Esophagus squamous epithelium (tissue), 4 donors: Measurements from ENCODE around the gene AHRR.

ENCODE experiments used
- CTCF ChIP-seq, 6 experiments: fragments of 450-650 bp in 4 of 6; fragments of 200-600 bp in 2 of 6; sonication (generic) in 2 of 6; IDR thresholded peaks; one replicate each; pipeline ENCODE4 v1.5.1; 2016 to 2019; ENCODE audit warnings: antibody characterized with exemption in 6 of 6, mild to moderate bottlenecking in 4 of 6, moderate library complexity in 4 of 6
- POLR2A ChIP-seq, 4 donors: fragments of 450-650 bp; IDR thresholded peaks; one replicate each; pipeline ENCODE4 v1.6.1; 2017; ENCODE audit warnings: antibody characterized with exemption in 4 of 4, mild to moderate bottlenecking in 4 of 4, moderate library complexity in 3 of 4

- TF ChIP-seq CTCF (IDR thresholded peaks at IDR 0.05) (no peak), POLR2A (IDR thresholded peaks at IDR 0.05) (no peak)
These were observed 15.3 kb upstream of the AHRR start for GRCh38 chr5:306011-306805.
